HepG2 (cell line): ENCODE results near the gene DNLZ. TPM values are rescaled to one million over a fixed set of nuclear protein-coding genes. Genes with fewer than 3 reads are reported as not detected.

Experiments
- BCLAF1 ChIP-seq: fragments of 450-650 bp; IDR thresholded peaks from 2 replicates; pipeline ENCODE4 v1.6.1; 2017; ENCODE audit warnings: mild to moderate bottlenecking
- MIER2 ChIP-seq: IDR thresholded peaks from 2 replicates; pipeline ENCODE4 v1.6.1; 2016; ENCODE audit warnings: missing biosample characterization, missing genetic modification reagents
- MIER3 ChIP-seq: IDR thresholded peaks from 2 replicates; pipeline ENCODE4 v1.6.1; 2016; ENCODE audit warnings: missing compliant biosample characterization, borderline replicate concordance
- NFE2 ChIP-seq: sonication (generic); formaldehyde crosslinking; IDR thresholded peaks from 2 replicates; pipeline ENCODE4 v1.4.0; 2020; ENCODE audit warnings: missing genetic modification reagents
- RBFOX2 ChIP-seq: fragments of 200-400 bp; formaldehyde crosslinking; IDR thresholded peaks from 2 replicates; pipeline ENCODE4 v1.6.1; 2017; ENCODE audit warnings: low read depth, mild to moderate bottlenecking, low read length
- RBM39 ChIP-seq: fragments of 200-400 bp; formaldehyde crosslinking; IDR thresholded peaks from one replicate; pipeline ENCODE4 v1.6.1; 2018; ENCODE audit warnings: antibody characterized with exemption, mild to moderate bottlenecking, low read depth, low read length; ENCODE audit not compliant: poor library complexity, severe bottlenecking
- SALL2 ChIP-seq: sonication (generic); formaldehyde crosslinking; IDR thresholded peaks from 2 replicates; pipeline ENCODE4 v1.8.1; 2023; ENCODE audit warnings: mild to moderate bottlenecking, missing genetic modification reagents, inconsistent platforms
- SMYD3 ChIP-seq: sonication (generic); formaldehyde crosslinking; IDR thresholded peaks from 2 replicates; pipeline ENCODE4 v1.8.1; 2023; ENCODE audit warnings: mild to moderate bottlenecking, missing genetic modification reagents
- SRY ChIP-seq: sonication (generic); formaldehyde crosslinking; IDR thresholded peaks from 2 replicates; pipeline ENCODE4 v1.8.0; 2022; ENCODE audit warnings: mild to moderate bottlenecking, missing genetic modification reagents
- SSRP1 ChIP-seq: IDR thresholded peaks from 2 replicates; pipeline ENCODE4 v1.6.1; 2016; ENCODE audit warnings: control low read depth
- TIGD3 ChIP-seq: sonication (generic); formaldehyde crosslinking; IDR thresholded peaks from 2 replicates; pipeline ENCODE4 v1.5.1; 2020; ENCODE audit warnings: mild to moderate bottlenecking, missing genetic modification reagents, borderline replicate concordance
- ZNF18 ChIP-seq: sonication (generic); formaldehyde crosslinking; IDR thresholded peaks from 2 replicates; pipeline ENCODE4 v1.8.0; 2022; ENCODE audit warnings: mild to moderate bottlenecking, missing genetic modification reagents; ENCODE audit not compliant: insufficient replicate concordance
- ZNF225 ChIP-seq: sonication (generic); formaldehyde crosslinking; IDR thresholded peaks from 2 replicates; pipeline ENCODE4 v1.4.0; 2020; ENCODE audit warnings: mild to moderate bottlenecking, missing genetic modification reagents
- ZNF234 ChIP-seq: sonication (generic); formaldehyde crosslinking; conservative IDR thresholded peaks from 2 replicates; pipeline ENCODE4 v1.5.1; 2020; ENCODE audit warnings: mild to moderate bottlenecking, missing genetic modification reagents
- ZNF616 ChIP-seq: sonication (generic); formaldehyde crosslinking; IDR thresholded peaks from 2 replicates; pipeline ENCODE4 v1.5.0; 2020; ENCODE audit warnings: low read depth, mild to moderate bottlenecking, missing genetic modification reagents
- ZNF788 ChIP-seq: sonication (generic); formaldehyde crosslinking; IDR thresholded peaks from 2 replicates; pipeline ENCODE4 v1.5.0; 2020; ENCODE audit warnings: mild to moderate bottlenecking, missing genetic modification reagents, borderline replicate concordance
- polyA plus RNA-seq, 8 experiments: library from polyadenylated mRNA; depleted of rRNA in 3 of 8; stranded (reverse) in 7 of 8; unstranded in 1 of 8; fragments of >200 nt; fragmentation: Illumina TruSeq in 4 of 8; extraction: Trizol in 4 of 8; gene quantifications; 2 replicates each; pipeline versions ENCODE4 v1.2.1 to v1.2.3, GENCODE V29; 2011 to 2016; ENCODE audit warnings: low read depth in 4 of 8, missing spikeins in 1 of 8, mixed read lengths in 1 of 8; ENCODE audit not compliant: insufficient read depth in 1 of 8
- total RNA-seq, 5 experiments: library from RNA; depleted of rRNA; stranded (reverse); fragments of >200 nt; fragmentation: Illumina TruSeq; extraction: Trizol; gene quantifications; 2 replicates each; pipeline ENCODE4 v1.2.3, GENCODE V29; 2016; ENCODE audit warnings: low read depth in 1 of 5

DNLZ gene
- total and polyA plus RNA-seq, 2 of the 13 experiments (the other 11 are each of a cell fraction or from before 2014, with no cell fraction given), result 3.4 to 8.0 TPM

- no peak for TF ChIP-seq ZNF18 (CRISPR knock-in tag)
- no peak for TF ChIP-seq BCLAF1
- TF ChIP-seq RBM39, result peak; percentile 3
- TF ChIP-seq NFE2 (CRISPR knock-in tag), result no peak
- TF ChIP-seq SRY (CRISPR knock-in tag), result no peak
- TF ChIP-seq ZNF616 (CRISPR knock-in tag), result no peak
- no peak for TF ChIP-seq MIER2 (CRISPR knock-in tag)
- TF ChIP-seq SALL2 (CRISPR knock-in tag), result no peak
- TF ChIP-seq ZNF225 (CRISPR knock-in tag), result peak; percentile 11; the same call in 1 of the 2 replicates
- TF ChIP-seq MIER3, result no peak
- TF ChIP-seq SSRP1 (CRISPR knock-in tag), result no peak
- no peak for TF ChIP-seq ZNF234 (CRISPR knock-in tag)
- 0 out of 2 replicates have a peak, but pooled peaks have one; percentile 2 for TF ChIP-seq ZNF788 (CRISPR knock-in tag)
- peak; percentile 11; the same call in 1 of the 2 replicates for TF ChIP-seq RBFOX2
- no peak for TF ChIP-seq SMYD3 (CRISPR knock-in tag)
- TF ChIP-seq TIGD3, result no peak
Measured at GRCh38 chr9:136372006-136372405, 8.5 kb upstream of the DNLZ start (continued).
